ENCODE measurements around the gene BMPR1B. TPM values are rescaled to one million over a fixed set of nuclear protein-coding genes. Genes with fewer than 3 reads are reported as not detected.

Gene BMPR1B
- total and polyA plus RNA-seq, 4 donors = 0.27 to 0.70 (median 0.48) TPM

DNA sequence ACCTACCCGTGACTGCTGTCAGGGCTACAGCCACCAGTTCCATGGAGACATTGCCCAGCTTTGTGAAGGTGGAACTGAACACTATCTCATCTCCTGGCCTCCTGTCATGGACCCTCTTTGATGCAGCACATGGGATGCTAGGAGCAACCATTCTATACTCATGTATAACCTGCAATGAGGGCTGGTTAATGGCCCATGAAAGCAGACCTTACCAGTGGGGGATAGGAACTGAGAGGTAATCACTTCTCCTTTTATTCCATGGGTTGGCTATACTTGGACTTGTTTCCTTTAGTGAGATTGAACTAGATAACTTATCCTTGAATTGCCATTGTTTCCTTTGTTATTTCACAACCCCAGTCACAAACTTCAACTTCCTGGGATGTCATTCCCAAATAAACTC lies 310.6 kb downstream of the BMPR1B start:
- H3K4me3 ChIP-seq (ENCODE audit: low read depth in 1 of 3, low read length in 3 of 3) = no peak overlapping the region
- WGBS = 91% methylated on average over 1 of the region's 1 CpG
- no peak overlapping the region for H3K27ac ChIP-seq (ENCODE audit: low read depth in 1 of 2, low read length in 2 of 2)
- H3K36me3 ChIP-seq (ENCODE audit: control insufficient read depth in 4 of 4, insufficient read depth in 3 of 4, low read depth in 1 of 4, low read length in 3 of 4) = no peaks in the 10 kb centered on the region
- no peak overlapping the region for H3K9ac ChIP-seq (ENCODE audit: low read depth in 1 of 2, low read length in 2 of 2)
- DNase-seq (ENCODE audit: low spot score) = no peak
- TF ChIP-seq NR2F2 (IDR thresholded peaks at IDR 0.05) (no peak), RAD21 (IDR thresholded peaks at IDR 0.05) (no peak), REST (IDR thresholded peaks at IDR 0.05) (no peak), HNF4G (IDR thresholded peaks at IDR 0.05) (no peak), RXRA (IDR thresholded peaks at IDR 0.05) (no peak), TAF1 (conservative IDR thresholded peaks at IDR 0.05) (no peak), JUND (IDR thresholded peaks at IDR 0.05) (no peak), FOXA2 (IDR thresholded peaks at IDR 0.05) (no peak), HNF4A (conservative IDR thresholded peaks at IDR 0.05) (no peak)
- TF ChIP-seq, protein P1, sequence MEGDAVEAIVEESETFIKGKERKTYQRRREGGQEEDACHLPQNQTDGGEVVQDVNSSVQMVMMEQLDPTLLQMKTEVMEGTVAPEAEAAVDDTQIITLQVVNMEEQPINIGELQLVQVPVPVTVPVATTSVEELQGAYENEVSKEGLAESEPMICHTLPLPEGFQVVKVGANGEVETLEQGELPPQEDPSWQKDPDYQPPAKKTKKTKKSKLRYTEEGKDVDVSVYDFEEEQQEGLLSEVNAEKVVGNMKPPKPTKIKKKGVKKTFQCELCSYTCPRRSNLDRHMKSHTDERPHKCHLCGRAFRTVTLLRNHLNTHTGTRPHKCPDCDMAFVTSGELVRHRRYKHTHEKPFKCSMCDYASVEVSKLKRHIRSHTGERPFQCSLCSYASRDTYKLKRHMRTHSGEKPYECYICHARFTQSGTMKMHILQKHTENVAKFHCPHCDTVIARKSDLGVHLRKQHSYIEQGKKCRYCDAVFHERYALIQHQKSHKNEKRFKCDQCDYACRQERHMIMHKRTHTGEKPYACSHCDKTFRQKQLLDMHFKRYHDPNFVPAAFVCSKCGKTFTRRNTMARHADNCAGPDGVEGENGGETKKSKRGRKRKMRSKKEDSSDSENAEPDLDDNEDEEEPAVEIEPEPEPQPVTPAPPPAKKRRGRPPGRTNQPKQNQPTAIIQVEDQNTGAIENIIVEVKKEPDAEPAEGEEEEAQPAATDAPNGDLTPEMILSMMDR (IDR thresholded peaks at IDR 0.05; ENCODE audit: low read depth, low read length, missing input control) = no peak
- TF ChIP-seq, protein P2, sequence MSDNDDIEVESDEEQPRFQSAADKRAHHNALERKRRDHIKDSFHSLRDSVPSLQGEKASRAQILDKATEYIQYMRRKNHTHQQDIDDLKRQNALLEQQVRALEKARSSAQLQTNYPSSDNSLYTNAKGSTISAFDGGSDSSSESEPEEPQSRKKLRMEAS (IDR thresholded peaks at IDR 0.05) = no peak
- H3K27me3 ChIP-seq (ENCODE audit: control insufficient read depth in 4 of 4, insufficient read depth in 4 of 4, low read length in 3 of 4) = no peaks in the 10 kb centered on the region
- no peaks in the 10 kb centered on the region for H3K9me3 ChIP-seq (ENCODE audit: control insufficient read depth in 4 of 4, low read length in 3 of 4)
- no peaks in the 10 kb centered on the region for H3K4me1 ChIP-seq (ENCODE audit: control insufficient read depth in 4 of 4, insufficient read depth in 4 of 4, low read length in 3 of 4)

DNA sequence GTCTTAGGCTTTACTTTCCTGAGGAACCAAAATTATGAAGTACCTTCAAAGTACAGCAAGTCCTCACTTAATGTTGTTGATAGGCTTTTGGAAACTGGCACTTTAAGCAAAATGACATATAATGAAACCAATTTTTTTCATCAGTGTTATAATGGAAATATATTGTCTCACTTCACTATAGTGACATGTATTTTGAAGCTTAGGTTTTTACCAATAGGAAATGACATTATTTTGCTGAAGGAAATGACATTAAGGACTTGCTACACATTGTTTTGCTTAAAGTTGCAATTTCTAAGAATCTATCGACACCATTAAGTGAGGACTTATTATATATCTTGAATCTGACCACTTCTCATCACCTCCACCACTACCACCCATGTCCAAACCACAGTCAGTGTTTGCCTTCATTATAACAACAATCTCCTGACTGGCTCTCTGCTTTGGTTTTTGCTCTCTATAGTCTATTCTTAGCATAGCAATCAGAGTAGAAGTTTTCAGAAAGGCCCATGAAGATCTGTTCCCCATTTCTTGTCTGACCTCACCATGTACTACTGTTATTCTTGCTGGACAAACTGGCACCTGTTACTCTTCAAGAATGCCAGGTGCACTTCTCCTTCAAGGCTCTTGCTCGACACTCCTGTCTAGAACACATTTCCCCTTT lies 311.2 kb downstream of the BMPR1B start:
- 81% methylated on average over 2 of the region's 2 CpGs for WGBS

More for the DNA sequence above, 311.2 kb downstream of the BMPR1B start:
- Histone ChIP-seq H3K4me3 (ENCODE audit: low read depth in 1 of 3, low read length in 3 of 3) (no peak overlapping the region), H3K36me3 (ENCODE audit: control insufficient read depth in 4 of 4, insufficient read depth in 3 of 4, low read depth in 1 of 4, low read length in 3 of 4) (no peaks in the 10 kb centered on the region), H3K9me3 (ENCODE audit: control insufficient read depth in 4 of 4, low read length in 3 of 4) (no peaks in the 10 kb centered on the region), H3K4me1 (ENCODE audit: control insufficient read depth in 4 of 4, insufficient read depth in 4 of 4, low read length in 3 of 4) (no peaks in the 10 kb centered on the region), H3K9ac (ENCODE audit: low read depth in 1 of 2, low read length in 2 of 2) (no peak overlapping the region), H3K27ac (ENCODE audit: low read depth in 1 of 2, low read length in 2 of 2) (no peak overlapping the region), H3K27me3 (ENCODE audit: control insufficient read depth in 4 of 4, insufficient read depth in 4 of 4, low read length in 3 of 4) (no peaks in the 10 kb centered on the region)
- no peak for TF ChIP-seq JUND (IDR thresholded peaks at IDR 0.05)
- no peak for TF ChIP-seq NR2F2 (IDR thresholded peaks at IDR 0.05)
- TF ChIP-seq EGR1 (IDR thresholded peaks at IDR 0.05; ENCODE audit: low read depth in 2 of 2) = no peak
- TF ChIP-seq FOXA2 (IDR thresholded peaks at IDR 0.05) = no peak
- TF ChIP-seq HNF4A (conservative IDR thresholded peaks at IDR 0.05) = no peak
- TF ChIP-seq YY1 (IDR thresholded peaks at IDR 0.05) = no peak
- TF ChIP-seq HNF4G (IDR thresholded peaks at IDR 0.05) = no peak
- TF ChIP-seq TAF1 (conservative IDR thresholded peaks at IDR 0.05) = no peak
- TF ChIP-seq FOXA1 (IDR thresholded peaks at IDR 0.05) = no peak
- no peak for TF ChIP-seq RAD21 (IDR thresholded peaks at IDR 0.05)
- TF ChIP-seq, protein P2 (IDR thresholded peaks at IDR 0.05) = no peak
- DNase-seq (ENCODE audit: low spot score) = no peak

Data from liver (tissue), 9 donors.